RKO (cell line): Measurements from ENCODE around the gene PCDHA2.
"Not testable (repeated sequence)": the region's sequence is repeated elsewhere in the genome, so short reads cannot be mapped to it uniquely, and the experiment has no call there.

ENCODE experiments used
- DNase-seq: peaks from one replicate; pipeline ENCODE4 v3.0.0-alpha.2; 2016; ENCODE audit warnings: low spot score

PCDHA2 gene

DNA sequence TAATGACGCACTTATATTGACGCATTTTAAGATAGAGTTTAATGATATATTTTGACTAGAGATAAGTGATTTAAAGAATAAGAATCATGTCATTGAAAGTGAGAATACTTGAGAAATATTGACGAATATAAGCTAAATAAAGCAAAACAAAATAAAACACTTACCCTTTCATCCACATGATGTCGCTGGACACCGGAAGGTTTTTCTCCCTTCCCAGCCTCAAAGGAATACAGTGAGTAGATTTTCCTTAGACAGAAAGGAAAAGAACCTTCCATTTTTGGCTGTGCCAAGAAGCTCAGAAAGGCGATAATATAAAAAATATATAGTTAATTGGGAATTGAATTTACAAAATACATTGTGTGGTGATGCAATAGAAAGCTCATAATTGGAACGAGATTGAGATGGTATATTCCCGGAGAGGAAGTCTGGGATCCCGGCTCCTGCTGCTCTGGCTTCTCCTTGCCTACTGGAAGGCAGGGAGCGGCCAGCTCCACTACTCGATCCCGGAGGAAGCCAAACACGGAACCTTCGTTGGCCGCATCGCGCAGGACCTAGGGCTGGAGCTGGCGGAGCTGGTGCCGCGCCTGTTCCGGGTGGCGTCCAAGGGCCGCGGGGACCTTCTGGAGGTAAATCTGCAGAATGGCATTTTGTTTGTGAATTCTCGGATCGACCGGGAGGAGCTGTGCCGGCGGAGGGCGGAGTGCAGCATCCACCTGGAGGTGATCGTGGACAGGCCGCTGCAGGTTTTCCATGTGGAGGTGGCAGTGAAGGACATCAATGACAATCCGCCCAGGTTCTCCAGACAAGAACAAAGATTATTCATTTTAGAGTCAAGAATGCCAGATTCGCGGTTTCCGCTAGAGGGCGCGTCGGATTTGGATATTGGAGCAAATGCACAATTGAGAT, 27.0 kb downstream of the PCDHA2 start, which contains the start of gene PCDHA5:
Gene PCDHA5 (plus strand): TSS at position 239 of the 906 bp plus-strand sequence.
- no peak for DNase-seq

DNA sequence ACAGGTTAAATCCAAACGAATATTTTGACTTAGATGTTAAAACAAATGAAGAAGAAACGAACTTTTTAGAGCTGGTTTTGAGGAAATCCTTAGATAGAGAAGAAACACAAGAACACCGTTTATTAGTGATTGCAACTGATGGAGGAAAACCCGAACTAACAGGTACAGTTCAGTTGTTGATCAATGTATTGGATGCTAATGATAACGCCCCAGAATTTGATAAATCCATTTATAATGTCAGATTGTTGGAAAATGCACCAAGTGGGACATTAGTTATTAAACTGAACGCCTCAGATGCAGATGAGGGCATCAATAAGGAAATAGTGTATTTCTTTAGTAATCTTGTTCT, 27.6 kb downstream of the PCDHA2 start:
- no peak for DNase-seq

- not testable (repeated sequence) for DNase-seq
These were observed 28.3 kb downstream of the PCDHA2 start for GRCh38 chr5:140822969-140823368.

- DNase-seq: no peak
These were observed 28.8 kb downstream of the PCDHA2 start for GRCh38 chr5:140823475-140823874.

DNA sequence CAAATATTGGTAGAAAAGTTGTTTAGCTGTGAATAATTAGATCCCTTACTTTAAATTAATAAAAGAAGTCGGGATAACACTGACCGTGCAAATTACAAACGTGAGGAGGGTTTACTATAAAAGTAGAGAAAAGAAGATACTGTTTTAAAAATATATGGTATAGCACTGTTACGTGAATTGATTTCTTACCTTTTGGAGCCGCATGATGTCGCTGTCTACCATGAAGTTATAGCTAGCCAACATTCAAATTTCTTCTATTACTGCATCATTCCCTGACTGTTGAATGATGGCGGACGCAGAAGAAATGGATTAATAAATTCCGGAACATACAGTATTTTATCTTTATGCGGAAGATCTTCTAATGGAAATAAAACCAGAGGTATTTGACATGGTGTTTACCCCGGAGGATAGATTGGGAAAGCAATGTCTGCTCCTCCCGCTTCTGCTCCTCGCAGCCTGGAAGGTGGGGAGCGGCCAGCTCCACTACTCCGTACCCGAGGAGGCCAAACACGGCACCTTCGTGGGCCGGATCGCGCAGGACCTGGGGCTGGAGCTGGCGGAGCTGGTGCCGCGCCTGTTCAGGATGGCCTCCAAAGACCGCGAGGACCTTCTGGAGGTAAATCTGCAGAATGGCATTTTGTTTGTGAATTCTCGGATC, 33.2 kb downstream of the PCDHA2 start, which contains the start of gene PCDHA6:
Gene PCDHA6 (plus strand): TSS at position 257 of the 658 bp plus-strand sequence. CDS start 132 bp downstream, at position 389.
- DNase-seq: no peak

DNA sequence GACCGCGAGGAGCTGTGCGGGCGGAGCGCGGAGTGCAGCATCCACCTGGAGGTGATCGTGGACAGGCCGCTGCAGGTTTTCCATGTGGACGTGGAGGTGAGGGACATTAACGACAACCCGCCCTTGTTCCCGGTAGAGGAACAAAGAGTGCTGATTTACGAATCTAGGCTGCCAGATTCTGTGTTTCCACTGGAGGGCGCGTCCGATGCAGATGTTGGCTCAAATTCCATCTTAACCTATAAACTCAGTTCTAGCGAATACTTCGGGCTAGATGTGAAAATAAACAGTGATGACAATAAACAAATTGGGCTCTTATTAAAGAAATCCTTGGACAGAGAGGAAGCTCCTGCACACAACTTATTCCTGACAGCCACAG, 33.7 kb downstream of the PCDHA2 start:
- DNase-seq: no peak

GRCh38 chr5:140829511-140830501, 35.2 kb downstream of the PCDHA2 start:
- DNase-seq: not testable (repeated sequence)

DNA sequence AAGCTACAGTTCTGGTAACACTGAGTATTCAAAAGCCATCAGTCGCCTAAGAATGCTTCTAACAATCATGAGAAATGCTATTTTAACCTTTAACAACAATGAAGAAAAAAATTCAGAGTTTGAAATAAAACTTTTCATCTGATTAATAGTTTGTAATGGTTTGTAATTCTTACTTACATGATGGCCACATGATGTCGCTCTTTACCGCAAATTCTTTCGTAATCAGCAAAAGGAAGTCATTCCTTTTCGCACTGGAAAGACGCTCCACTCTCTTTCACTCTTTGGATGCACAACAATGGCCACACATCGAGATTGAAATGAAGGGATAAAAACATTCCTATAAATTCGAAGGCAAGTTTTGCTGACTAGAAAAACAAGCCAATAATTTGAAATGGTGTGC, 39.3 kb downstream of the PCDHA2 start, which contains the start of gene PCDHA7:
Gene PCDHA7 (plus strand): TSS at position 277 of the 400 bp plus-strand sequence. CDS start 115 bp downstream, at position 392.
- DNase-seq: no peak

DNA sequence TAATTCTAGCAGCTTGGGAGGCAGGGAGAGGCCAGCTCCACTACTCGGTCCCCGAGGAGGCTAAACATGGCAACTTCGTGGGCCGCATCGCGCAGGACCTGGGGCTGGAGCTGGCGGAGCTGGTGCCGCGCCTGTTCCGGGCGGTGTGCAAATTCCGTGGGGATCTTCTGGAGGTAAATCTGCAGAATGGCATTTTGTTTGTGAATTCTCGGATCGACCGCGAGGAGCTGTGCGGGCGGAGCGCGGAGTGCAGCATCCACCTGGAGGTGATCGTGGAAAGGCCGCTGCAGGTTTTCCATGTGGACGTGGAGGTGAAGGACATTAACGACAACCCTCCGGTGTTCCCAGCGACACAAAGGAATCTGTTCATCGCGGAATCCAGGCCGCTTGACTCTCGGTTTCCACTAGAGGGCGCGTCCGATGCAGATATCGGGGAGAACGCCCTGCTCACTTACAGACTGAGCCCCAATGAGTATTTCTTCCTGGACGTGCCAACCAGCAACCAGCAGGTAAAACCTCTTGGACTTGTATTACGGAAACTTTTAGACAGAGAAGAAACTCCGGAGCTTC, 39.9 kb downstream of the PCDHA2 start:
- not testable (repeated sequence) for DNase-seq

DNA sequence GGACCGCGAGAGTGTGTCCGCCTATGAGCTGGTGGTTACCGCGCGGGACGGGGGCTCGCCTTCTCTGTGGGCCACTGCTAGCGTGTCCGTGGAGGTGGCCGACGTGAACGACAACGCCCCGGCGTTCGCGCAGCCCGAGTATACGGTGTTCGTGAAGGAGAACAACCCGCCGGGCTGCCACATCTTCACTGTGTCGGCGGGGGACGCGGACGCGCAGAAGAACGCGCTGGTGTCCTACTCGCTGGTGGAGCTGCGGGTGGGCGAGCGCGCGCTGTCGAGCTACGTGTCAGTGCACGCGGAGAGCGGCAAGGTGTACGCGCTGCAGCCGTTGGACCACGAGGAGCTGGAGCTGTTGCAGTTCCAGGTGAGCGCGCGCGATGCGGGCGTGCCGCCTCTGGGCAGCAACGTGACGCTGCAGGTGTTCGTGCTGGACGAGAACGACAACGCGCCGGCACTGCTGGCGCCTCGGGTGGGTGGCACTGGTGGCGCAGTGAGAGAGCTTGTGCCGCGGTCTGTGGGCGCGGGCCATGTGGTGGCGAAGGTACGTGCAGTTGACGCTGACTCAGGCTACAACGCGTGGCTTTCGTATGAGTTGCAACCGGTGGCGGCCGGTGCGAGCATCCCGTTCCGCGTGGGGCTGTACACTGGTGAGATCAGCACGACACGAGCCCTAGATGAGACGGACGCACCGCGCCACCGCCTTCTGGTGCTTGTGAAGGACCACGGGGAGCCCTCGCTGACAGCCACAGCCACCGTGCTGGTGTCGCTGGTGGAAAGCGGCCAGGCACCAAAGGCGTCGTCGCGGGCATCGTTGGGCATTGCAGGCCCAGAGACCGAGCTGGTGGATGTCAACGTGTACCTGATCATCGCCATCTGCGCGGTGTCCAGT, 41.2 kb downstream of the PCDHA2 start:
- DNase-seq: no peak

DNA sequence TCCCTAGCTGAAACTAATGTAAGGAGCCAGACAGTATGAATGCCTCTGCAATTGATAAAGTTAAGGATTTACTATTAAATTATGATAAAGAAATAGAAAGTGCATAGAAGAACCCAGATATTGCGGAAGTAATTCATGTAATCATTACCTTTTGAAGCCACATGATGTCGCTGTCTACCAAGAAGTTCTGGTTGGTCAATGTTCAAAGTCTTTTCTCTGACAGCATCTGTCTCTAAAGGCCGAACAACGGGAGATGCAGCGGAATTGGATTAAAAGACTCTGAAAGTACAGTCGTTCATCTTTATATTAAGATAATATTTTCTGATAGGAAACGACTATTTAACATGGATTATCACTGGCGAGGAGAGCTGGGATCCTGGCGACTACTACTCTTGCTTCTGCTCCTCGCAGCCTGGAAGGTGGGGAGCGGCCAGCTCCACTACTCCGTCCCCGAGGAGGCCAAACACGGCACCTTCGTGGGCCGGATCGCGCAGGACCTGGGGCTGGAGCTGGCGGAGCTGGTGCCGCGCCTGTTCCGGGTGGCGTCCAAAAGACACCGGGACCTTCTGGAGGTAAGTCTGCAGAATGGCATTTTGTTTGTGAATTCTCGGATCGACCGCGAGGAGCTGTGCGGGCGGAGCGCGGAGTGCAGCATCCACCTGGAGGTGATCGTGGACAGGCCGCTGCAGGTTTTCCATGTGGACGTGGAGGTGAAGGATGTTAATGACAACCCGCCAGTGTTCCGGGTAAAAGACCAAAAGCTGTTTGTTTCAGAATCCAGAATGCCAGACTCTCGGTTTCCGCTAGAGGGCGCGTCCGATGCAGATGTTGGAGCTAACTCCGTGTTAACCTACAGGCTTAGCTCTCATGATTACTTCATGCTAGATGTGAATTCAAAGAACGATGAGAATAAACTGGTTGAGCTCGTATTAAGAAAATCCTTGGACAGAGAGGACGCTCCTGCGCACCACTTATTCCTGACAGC, 46.6 kb downstream of the PCDHA2 start, which contains the start of gene PCDHA8:
Gene PCDHA8 (plus strand): TSS at position 210 of the 985 bp plus-strand sequence. CDS start 135 bp downstream, at position 345.
- peak; percentile 80 for DNase-seq

- DNase-seq: no peak
These were observed 48.4 kb downstream of the PCDHA2 start for GRCh38 chr5:140842798-140843733.
